GM23338 (cell line): ENCODE measurements around the gene NSG1. TPM values are rescaled to one million over a fixed set of nuclear protein-coding genes. Genes with fewer than 3 reads are reported as not detected.

Experiments used
- ATAC-seq: fragments of 200-7000 bp; cut with Tn5 transposase; 3 replicates; pipeline ENCODE4 v1.9.1; 2020
- DNase-seq: peaks from one replicate; pipeline ENCODE4 v3.0.0-alpha.2; 2015; ENCODE audit warnings: low spot score
- H2AFZ ChIP-seq: fragments of 200-600 bp; sonication (generic); 2 replicates; pipeline ENCODE4 v1.8.0; 2016; ENCODE audit warnings: antibody characterized with exemption, mild to moderate bottlenecking, moderate library complexity
- H3F3A ChIP-seq: fragments of 200-600 bp; sonication (generic); replicated peaks from 2 replicates; pipeline ENCODE4 v1.8.0; 2017; ENCODE audit warnings: antibody characterized with exemption, mixed run types, low read depth
- H3K27ac ChIP-seq: fragments of 200-600 bp; sonication (generic); 2 replicates; pipeline ENCODE4 v1.6.1; 2016; ENCODE audit warnings: low read depth
- H3K27me3 ChIP-seq: fragments of 200-600 bp; sonication (generic); 2 replicates; pipeline ENCODE4 v1.8.0; 2016; ENCODE audit warnings: mild to moderate bottlenecking, mixed run types, moderate library complexity; ENCODE audit not compliant: insufficient read depth
- H3K36me3 ChIP-seq: fragments of 200-600 bp; sonication (generic); 2 replicates; pipeline ENCODE4 v1.8.0; 2016; ENCODE audit warnings: mild to moderate bottlenecking; ENCODE audit not compliant: insufficient read depth
- H3K4me1 ChIP-seq: fragments of 200-600 bp; sonication (generic); 2 replicates; pipeline ENCODE4 v1.8.0; 2016; ENCODE audit warnings: mild to moderate bottlenecking, moderate library complexity; ENCODE audit not compliant: insufficient read depth
- H3K4me2 ChIP-seq: fragments of 200-600 bp; sonication (generic); 2 replicates; pipeline ENCODE4 v1.7.1; 2017; ENCODE audit warnings: mixed run types
- H3K4me3 ChIP-seq: fragments of 200-600 bp; sonication (generic); 2 replicates; pipeline ENCODE4 v1.6.1; 2016; ENCODE audit warnings: mixed run types
- H3K79me2 ChIP-seq: fragments of 200-600 bp; sonication (generic); replicated peaks from 2 replicates; pipeline ENCODE4 v1.8.0; 2017; ENCODE audit warnings: mild to moderate bottlenecking; ENCODE audit not compliant: insufficient read depth
- H3K9me2 ChIP-seq: fragments of 200-600 bp; sonication (generic); 2 replicates; pipeline ENCODE4 v1.8.0; 2017; ENCODE audit not compliant: insufficient read depth
- H4K20me1 ChIP-seq: fragments of 200-600 bp; sonication (generic); replicated peaks from 2 replicates; pipeline ENCODE4 v1.8.0; 2017; ENCODE audit warnings: mild to moderate bottlenecking; ENCODE audit not compliant: insufficient read depth
- H3K27ac Mint-ChIP-seq: 2 replicates; pipeline ENCODE4 v1.8.0; 2020; ENCODE audit warnings: inconsistent platforms, mild to moderate bottlenecking, moderate library complexity, mixed read lengths
- H3K27me3 Mint-ChIP-seq: 3 replicates; pipeline ENCODE4 v1.8.0; 2022; ENCODE audit warnings: low read depth, mild to moderate bottlenecking, moderate library complexity, mixed read lengths, inconsistent platforms; ENCODE audit not compliant: insufficient read depth, poor library complexity
- H3K36me3 Mint-ChIP-seq: 3 replicates; pipeline ENCODE4 v1.8.0; 2021; ENCODE audit warnings: low read depth, mild to moderate bottlenecking, inconsistent platforms, moderate library complexity, mixed read lengths
- H3K4me1 Mint-ChIP-seq: 3 replicates; pipeline ENCODE4 v1.8.0; 2020; ENCODE audit warnings: mild to moderate bottlenecking, inconsistent platforms, mixed read lengths
- H3K4me3 Mint-ChIP-seq: 3 replicates; pipeline ENCODE4 v1.8.0; 2021; ENCODE audit warnings: moderate library complexity, mild to moderate bottlenecking, inconsistent platforms, mixed read lengths
- H3K9me3 Mint-ChIP-seq: 3 replicates; pipeline ENCODE4 v1.8.0; 2020; ENCODE audit warnings: moderate library complexity, mild to moderate bottlenecking, inconsistent platforms, mixed read lengths
- CREB1 ChIP-seq: fragments of 250-450 bp; sonication (Bioruptor Pico); IDR thresholded peaks from 2 replicates; pipeline ENCODE4 v1.5.0; 2020; ENCODE audit warnings: low read depth, mild to moderate bottlenecking, moderate library complexity
- ETS1 ChIP-seq: IDR thresholded peaks from 2 replicates; pipeline ENCODE4 v1.6.1; 2016; ENCODE audit warnings: antibody characterized with exemption
- EZH2 ChIP-seq: fragments of 200-600 bp; sonication (generic); IDR thresholded peaks from one replicate; pipeline ENCODE4 v1.8.0; 2017; ENCODE audit warnings: antibody characterized with exemption, mild to moderate bottlenecking, low read depth; ENCODE audit not compliant: unreplicated experiment
- EZH2phosphoT487 ChIP-seq: fragments of 200-600 bp; sonication (generic); IDR thresholded peaks from one replicate; pipeline ENCODE4 v1.8.1; 2018; ENCODE audit warnings: antibody characterized with exemption; ENCODE audit not compliant: unreplicated experiment
- JUNB ChIP-seq: IDR thresholded peaks from one replicate; pipeline ENCODE4 v1.6.1; 2016; ENCODE audit warnings: antibody characterized with exemption; ENCODE audit not compliant: unreplicated experiment
- NANOG ChIP-seq: IDR thresholded peaks from 2 replicates; pipeline ENCODE4 v1.6.1; 2016; ENCODE audit warnings: antibody characterized with exemption, borderline replicate concordance
- POLR2AphosphoS5 ChIP-seq: IDR thresholded peaks from 2 replicates; pipeline ENCODE4 v1.6.1; 2016; ENCODE audit warnings: antibody characterized with exemption, low read depth
- STAT1 ChIP-seq: IDR thresholded peaks from one replicate; pipeline ENCODE4 v1.6.1; 2016; ENCODE audit warnings: antibody characterized with exemption; ENCODE audit not compliant: unreplicated experiment
- ZNF114 ChIP-seq: fragments of 250-450 bp; sonication (Bioruptor Pico); IDR thresholded peaks from 2 replicates; pipeline ENCODE4 v1.5.0; 2020; ENCODE audit warnings: mild to moderate bottlenecking, moderate library complexity
- ZNF331 ChIP-seq: fragments of 250-450 bp; sonication (Bioruptor Pico); IDR thresholded peaks from 2 replicates; pipeline ENCODE4 v1.5.0; 2020; ENCODE audit warnings: low read depth, mild to moderate bottlenecking, moderate library complexity
- ZNF462 ChIP-seq: fragments of 250-450 bp; sonication (Bioruptor Pico); IDR thresholded peaks from 2 replicates; pipeline ENCODE4 v1.5.0; 2020; ENCODE audit warnings: mild to moderate bottlenecking, moderate library complexity
- polyA plus RNA-seq: library from polyadenylated mRNA; unstranded; fragments of >200 nt; fragmentation: Nextera tagmentation; extraction: Ambion mirVana; gene quantifications from 2 replicates; pipeline ENCODE4 v1.2.1, GENCODE V29; 2016
- total RNA-seq: library from RNA; depleted of rRNA; stranded (reverse); fragments of >200 nt; shearing (Covaris generic); gene quantifications from 2 replicates; pipeline ENCODE4 v1.2.3, GENCODE V29; 2014
- TF ChIP-seq, protein P1 (sequence below): IDR thresholded peaks from one replicate; pipeline ENCODE4 v1.6.1; 2018; ENCODE audit warnings: antibody characterized with exemption; ENCODE audit not compliant: unreplicated experiment
- TF ChIP-seq, protein P2 (sequence below), 2 experiments: fragments of 200-600 bp in 1 of 2; sonication (generic) in 1 of 2; conservative IDR thresholded peaks; 2 replicates each; pipeline versions ENCODE4 v1.5.1 to v1.6.1; 2016 to 2017; ENCODE audit warnings: antibody characterized with exemption in 2 of 2, low read depth in 2 of 2, mild to moderate bottlenecking in 2 of 2, moderate library complexity in 1 of 2

The NSG1 gene
- total and polyA plus RNA-seq, 2 experiments from 2014 or later = 17.4 to 34.5 TPM

GRCh38 chr4:4459181-4459580, 72.3 kb downstream of the NSG1 start:
- Histone ChIP-seq H3K27ac (0 out of 2 replicates have a peak overlapping the region, but pooled peaks have one; percentile 11), H3K4me2 (peak overlapping the region; percentile 40; the same call in 1 of the 2 replicates), H3F3A (0 out of 2 replicates have a peak, but pooled peaks cover 5% of the 10 kb centered on the region), H4K20me1 (no peaks in the 10 kb centered on the region), H3K4me1 (peaks cover 75% of the 10 kb centered on the region), H3K9me2 (no peaks in the 10 kb centered on the region), H2AFZ (no peak overlapping the region), H3K4me3 (no peak overlapping the region), H3K36me3 (no peaks in the 10 kb centered on the region), H3K79me2 (no peaks in the 10 kb centered on the region), H3K27me3 (no peaks in the 10 kb centered on the region)
- Mint-ChIP-seq H3K4me1 (peaks cover 54% of the 10 kb centered on the region), H3K27ac (peak overlapping the region; percentile 6), H3K4me3 (no peak overlapping the region), H3K27me3 (peaks cover 8% of the 10 kb centered on the region), H3K36me3 (peaks cover 3% of the 10 kb centered on the region), H3K9me3 (no peaks in the 10 kb centered on the region)
- ATAC-seq (no peak), DNase-seq (no peak)
- TF ChIP-seq CREB1 (CRISPR knock-in tag) (no peak), ETS1 (no peak), EZH2phosphoT487 (no peak), NANOG (no peak), JUNB (no peak), ZNF331 (CRISPR knock-in tag) (no peak), ZNF462 (CRISPR knock-in tag) (no peak), POLR2AphosphoS5 (no peak), STAT1 (no peak), ZNF114 (CRISPR knock-in tag) (no peak), EZH2 (no peak)
- TF ChIP-seq, protein P1, sequence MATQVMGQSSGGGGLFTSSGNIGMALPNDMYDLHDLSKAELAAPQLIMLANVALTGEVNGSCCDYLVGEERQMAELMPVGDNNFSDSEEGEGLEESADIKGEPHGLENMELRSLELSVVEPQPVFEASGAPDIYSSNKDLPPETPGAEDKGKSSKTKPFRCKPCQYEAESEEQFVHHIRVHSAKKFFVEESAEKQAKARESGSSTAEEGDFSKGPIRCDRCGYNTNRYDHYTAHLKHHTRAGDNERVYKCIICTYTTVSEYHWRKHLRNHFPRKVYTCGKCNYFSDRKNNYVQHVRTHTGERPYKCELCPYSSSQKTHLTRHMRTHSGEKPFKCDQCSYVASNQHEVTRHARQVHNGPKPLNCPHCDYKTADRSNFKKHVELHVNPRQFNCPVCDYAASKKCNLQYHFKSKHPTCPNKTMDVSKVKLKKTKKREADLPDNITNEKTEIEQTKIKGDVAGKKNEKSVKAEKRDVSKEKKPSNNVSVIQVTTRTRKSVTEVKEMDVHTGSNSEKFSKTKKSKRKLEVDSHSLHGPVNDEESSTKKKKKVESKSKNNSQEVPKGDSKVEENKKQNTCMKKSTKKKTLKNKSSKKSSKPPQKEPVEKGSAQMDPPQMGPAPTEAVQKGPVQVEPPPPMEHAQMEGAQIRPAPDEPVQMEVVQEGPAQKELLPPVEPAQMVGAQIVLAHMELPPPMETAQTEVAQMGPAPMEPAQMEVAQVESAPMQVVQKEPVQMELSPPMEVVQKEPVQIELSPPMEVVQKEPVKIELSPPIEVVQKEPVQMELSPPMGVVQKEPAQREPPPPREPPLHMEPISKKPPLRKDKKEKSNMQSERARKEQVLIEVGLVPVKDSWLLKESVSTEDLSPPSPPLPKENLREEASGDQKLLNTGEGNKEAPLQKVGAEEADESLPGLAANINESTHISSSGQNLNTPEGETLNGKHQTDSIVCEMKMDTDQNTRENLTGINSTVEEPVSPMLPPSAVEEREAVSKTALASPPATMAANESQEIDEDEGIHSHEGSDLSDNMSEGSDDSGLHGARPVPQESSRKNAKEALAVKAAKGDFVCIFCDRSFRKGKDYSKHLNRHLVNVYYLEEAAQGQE = no peak
- TF ChIP-seq, protein P2, sequence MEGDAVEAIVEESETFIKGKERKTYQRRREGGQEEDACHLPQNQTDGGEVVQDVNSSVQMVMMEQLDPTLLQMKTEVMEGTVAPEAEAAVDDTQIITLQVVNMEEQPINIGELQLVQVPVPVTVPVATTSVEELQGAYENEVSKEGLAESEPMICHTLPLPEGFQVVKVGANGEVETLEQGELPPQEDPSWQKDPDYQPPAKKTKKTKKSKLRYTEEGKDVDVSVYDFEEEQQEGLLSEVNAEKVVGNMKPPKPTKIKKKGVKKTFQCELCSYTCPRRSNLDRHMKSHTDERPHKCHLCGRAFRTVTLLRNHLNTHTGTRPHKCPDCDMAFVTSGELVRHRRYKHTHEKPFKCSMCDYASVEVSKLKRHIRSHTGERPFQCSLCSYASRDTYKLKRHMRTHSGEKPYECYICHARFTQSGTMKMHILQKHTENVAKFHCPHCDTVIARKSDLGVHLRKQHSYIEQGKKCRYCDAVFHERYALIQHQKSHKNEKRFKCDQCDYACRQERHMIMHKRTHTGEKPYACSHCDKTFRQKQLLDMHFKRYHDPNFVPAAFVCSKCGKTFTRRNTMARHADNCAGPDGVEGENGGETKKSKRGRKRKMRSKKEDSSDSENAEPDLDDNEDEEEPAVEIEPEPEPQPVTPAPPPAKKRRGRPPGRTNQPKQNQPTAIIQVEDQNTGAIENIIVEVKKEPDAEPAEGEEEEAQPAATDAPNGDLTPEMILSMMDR (conservative IDR thresholded peaks at IDR 0.05; ENCODE audit: low read depth in 2 of 2) = no peak
